KMS-11 (cell line): ENCODE measurements around the gene AFF3.
"Not testable (repeated sequence)": the region's sequence is repeated elsewhere in the genome, so short reads cannot be mapped to it uniquely, and the experiment has no call there.

Experiments
- H2AFZ ChIP-seq: fragments of 200-600 bp; sonication (generic); 2 replicates; pipeline ENCODE4 v1.6.1; 2016; ENCODE audit warnings: antibody characterized with exemption, mixed run types, low read depth
- H3K27ac ChIP-seq: fragments of 200-600 bp; sonication (generic); 2 replicates; pipeline ENCODE4 v1.6.1; 2016; ENCODE audit warnings: mild to moderate bottlenecking, mixed run types
- H3K27me3 ChIP-seq: fragments of 200-600 bp; sonication (generic); 2 replicates; pipeline ENCODE4 v1.6.1; 2017; ENCODE audit warnings: mild to moderate bottlenecking, low read depth, mixed run types, moderate library complexity; ENCODE audit not compliant: insufficient read depth
- H3K36me3 ChIP-seq: fragments of 200-600 bp; sonication (generic); 2 replicates; pipeline ENCODE4 v1.6.1; 2017; ENCODE audit warnings: mild to moderate bottlenecking, mixed run types; ENCODE audit not compliant: insufficient read depth
- H3K4me1 ChIP-seq: fragments of 200-600 bp; sonication (generic); 2 replicates; pipeline ENCODE4 v1.6.1; 2016; ENCODE audit warnings: mild to moderate bottlenecking, low read depth, mixed run types; ENCODE audit not compliant: poor library complexity, severe bottlenecking
- H3K4me2 ChIP-seq: fragments of 200-600 bp; sonication (generic); 2 replicates; pipeline ENCODE4 v1.7.0; 2016; ENCODE audit warnings: mild to moderate bottlenecking, mixed run types
- H3K4me3 ChIP-seq: fragments of 200-600 bp; sonication (generic); IDR thresholded peaks from 2 replicates; pipeline ENCODE4 v1.6.1; 2017; ENCODE audit warnings: low read depth, low read length, mixed read lengths; ENCODE audit not compliant: insufficient read depth
- H3K79me2 ChIP-seq: fragments of 200-600 bp; sonication (generic); 2 replicates; pipeline ENCODE4 v1.6.1; 2016; ENCODE audit warnings: low read depth, mixed run types; ENCODE audit not compliant: insufficient read depth
- H3K9ac ChIP-seq: fragments of 200-600 bp; sonication (generic); 2 replicates; pipeline ENCODE4 v1.6.1; 2016; ENCODE audit warnings: mild to moderate bottlenecking, mixed run types
- H4K20me1 ChIP-seq: fragments of 200-600 bp; sonication (generic); 2 replicates; pipeline ENCODE4 v1.6.1; 2016; ENCODE audit warnings: mild to moderate bottlenecking, mixed run types; ENCODE audit not compliant: insufficient read depth
- CTCF ChIP-seq: fragments of 200-600 bp; sonication (generic); conservative IDR thresholded peaks from 2 replicates; pipeline ENCODE4 v1.6.1; 2017; ENCODE audit warnings: low read depth, mild to moderate bottlenecking, antibody characterized with exemption, low read length, moderate library complexity, mixed read lengths

Gene AFF3

GRCh38 chr2:99933894-99934650 lies 208.3 kb downstream of the AFF3 start:
- H3K4me1 ChIP-seq: no peaks in the 10 kb centered on the region
- no peak for TF ChIP-seq CTCF
- no peaks in the 10 kb centered on the region for H3K27me3 ChIP-seq
- H2AFZ ChIP-seq: no peak overlapping the region
- H3K36me3 ChIP-seq: no peaks in the 10 kb centered on the region
- no peaks in the 10 kb centered on the region for H3K79me2 ChIP-seq
- H4K20me1 ChIP-seq: no peaks in the 10 kb centered on the region
- no peak overlapping the region for H3K4me2 ChIP-seq
- H3K9ac ChIP-seq: no peak overlapping the region
- no peak overlapping the region for H3K4me3 ChIP-seq
- no peak overlapping the region for H3K27ac ChIP-seq

GRCh38 chr2:99933491-99933890 lies 208.9 kb downstream of the AFF3 start:
- not testable (repeated sequence) for H4K20me1 ChIP-seq, H2AFZ ChIP-seq, H3K79me2 ChIP-seq, H3K27me3 ChIP-seq, H3K4me1 ChIP-seq, H3K4me3 ChIP-seq, H3K36me3 ChIP-seq, H3K4me2 ChIP-seq, H3K27ac ChIP-seq, H3K9ac ChIP-seq

- Histone ChIP-seq H3K36me3 (no peaks in the 10 kb centered on the region), H3K9ac (no peak overlapping the region), H3K79me2 (no peaks in the 10 kb centered on the region), H3K27me3 (no peaks in the 10 kb centered on the region), H3K27ac (no peak overlapping the region), H3K4me2 (no peak overlapping the region), H4K20me1 (no peaks in the 10 kb centered on the region), H2AFZ (no peak overlapping the region), H3K4me1 (no peaks in the 10 kb centered on the region), H3K4me3 (no peak overlapping the region)
- no peak for TF ChIP-seq CTCF
These were observed 213.8 kb downstream of the AFF3 start for GRCh38 chr2:99928470-99929053.

- not testable (repeated sequence) for H3K36me3 ChIP-seq, H2AFZ ChIP-seq, H3K4me3 ChIP-seq, H4K20me1 ChIP-seq, H3K4me2 ChIP-seq, H3K9ac ChIP-seq, H3K27ac ChIP-seq, H3K79me2 ChIP-seq, H3K4me1 ChIP-seq, H3K27me3 ChIP-seq
These were observed 214.6 kb downstream of the AFF3 start for GRCh38 chr2:99927690-99928207.

GRCh38 chr2:99926986-99927385 lies 215.4 kb downstream of the AFF3 start:
- TF ChIP-seq CTCF: no peak

More at GRCh38 chr2:99926986-99927385, 215.4 kb downstream of the AFF3 start:
- no peak overlapping the region for H3K4me2 ChIP-seq
- no peaks in the 10 kb centered on the region for H3K79me2 ChIP-seq
- no peak overlapping the region for H3K27ac ChIP-seq
- H2AFZ ChIP-seq: no peak overlapping the region
- no peaks in the 10 kb centered on the region for H3K36me3 ChIP-seq
- no peak overlapping the region for H3K9ac ChIP-seq
- H3K4me3 ChIP-seq: no peak overlapping the region
- H3K27me3 ChIP-seq: no peaks in the 10 kb centered on the region
- no peaks in the 10 kb centered on the region for H3K4me1 ChIP-seq
- no peaks in the 10 kb centered on the region for H4K20me1 ChIP-seq
